Measurements from ENCODE around the gene CREM.

DNA sequence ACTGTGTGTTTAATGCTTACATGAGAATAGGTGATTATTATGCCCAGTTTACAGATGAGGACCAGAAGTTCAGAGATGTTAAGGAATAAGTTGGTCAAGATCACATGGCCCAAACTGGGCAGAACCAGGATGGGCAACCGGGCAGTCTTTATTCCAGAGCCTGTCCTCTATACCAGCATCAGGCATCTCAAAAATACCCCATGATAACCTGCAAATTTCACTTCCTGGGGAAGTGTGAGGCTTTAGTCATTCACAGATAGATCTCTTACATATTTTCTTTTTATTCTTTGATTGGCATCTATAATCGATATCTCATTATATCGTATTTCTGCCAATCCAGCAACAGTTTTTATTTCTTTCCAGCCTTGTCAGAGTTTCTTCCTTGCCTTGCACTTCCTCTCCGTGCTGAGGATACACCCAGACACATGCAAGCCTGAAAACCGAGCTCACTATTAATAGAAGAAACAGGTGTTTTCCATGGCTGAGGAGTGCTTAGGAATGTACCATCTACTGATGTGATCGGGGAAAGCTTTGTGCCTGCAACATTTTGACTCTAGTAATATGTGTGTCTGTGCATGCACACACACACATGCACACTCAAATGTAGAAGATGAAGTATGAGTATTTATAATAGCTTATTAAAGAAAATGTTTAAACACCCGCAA is 82.4 kb downstream of the CREM start:
- TF ChIP-seq SUZ12 (IDR thresholded peaks at IDR 0.05; ENCODE audit: extremely low read depth, insufficient read depth, insufficient read length) (no peak), ZNF274 (IDR thresholded peaks at IDR 0.05; ENCODE audit: low read depth, low read length) (no peak)

All from NT2/D1 (cell line).